GM18502 (cell line): Measurements from ENCODE around the gene ADAMTS2.

ENCODE experiments used
- ATAC-seq: cut with Tn5 transposase; IDR thresholded peaks from one replicate; pipeline ENCODE4 v1.9.1; 2021; ENCODE audit warnings: mild to moderate bottlenecking; ENCODE audit not compliant: unreplicated experiment, poor library complexity

The ADAMTS2 gene

GRCh38 chr5:179259731-179260323, 85.4 kb downstream of the ADAMTS2 start:
- ATAC-seq = no peak

- ATAC-seq = no peak
Measured at GRCh38 chr5:179258922-179259730, 86.1 kb downstream of the ADAMTS2 start.

- no peak for ATAC-seq
Measured at GRCh38 chr5:179258001-179258921, 87.0 kb downstream of the ADAMTS2 start.

GRCh38 chr5:179257176-179257682, 88.0 kb downstream of the ADAMTS2 start:
- ATAC-seq = no peak

- no peak for ATAC-seq
Measured at GRCh38 chr5:179256328-179257175, 88.7 kb downstream of the ADAMTS2 start.

- no peak for ATAC-seq
Measured at GRCh38 chr5:179255527-179256327, 89.5 kb downstream of the ADAMTS2 start.

- ATAC-seq = no peak
Measured at GRCh38 chr5:179254638-179255271, 90.5 kb downstream of the ADAMTS2 start.

GRCh38 chr5:179253730-179254129, 91.5 kb downstream of the ADAMTS2 start:
- ATAC-seq = no peak

GRCh38 chr5:179251276-179251969, 93.8 kb downstream of the ADAMTS2 start:
- ATAC-seq = no peak

- no peak for ATAC-seq
Measured at GRCh38 chr5:179250561-179251225, 94.6 kb downstream of the ADAMTS2 start.

- no peak for ATAC-seq
Measured at GRCh38 chr5:179246227-179246626, 99.0 kb downstream of the ADAMTS2 start.

- ATAC-seq = no peak
Measured at GRCh38 chr5:179245031-179245430, 100.2 kb downstream of the ADAMTS2 start.

GRCh38 chr5:179244044-179244443, 101.2 kb downstream of the ADAMTS2 start:
- ATAC-seq = no peak

GRCh38 chr5:179243333-179243732, 101.9 kb downstream of the ADAMTS2 start:
- ATAC-seq = no peak

- no peak for ATAC-seq
Measured at GRCh38 chr5:179242676-179243075, 102.6 kb downstream of the ADAMTS2 start.

GRCh38 chr5:179241764-179242370, 103.4 kb downstream of the ADAMTS2 start:
- no peak for ATAC-seq

- no peak for ATAC-seq
Measured at GRCh38 chr5:179241175-179241574, 104.1 kb downstream of the ADAMTS2 start.
